HG02623 (cell line): Measurements from ENCODE around the gene REXO4.
"Not testable (repeated sequence)": the region's sequence is repeated elsewhere in the genome, so short reads cannot be mapped to it uniquely, and the experiment has no call there.

Experiments
- ATAC-seq: cut with Tn5 transposase; IDR thresholded peaks from one replicate; pipeline ENCODE4 v1.9.1; 2021; ENCODE audit warnings: moderate library complexity; ENCODE audit not compliant: unreplicated experiment

REXO4 gene

GRCh38 chr9:133423216-133423615 is 5.4 kb upstream of the REXO4 start:
- ATAC-seq, result no peak

DNA sequence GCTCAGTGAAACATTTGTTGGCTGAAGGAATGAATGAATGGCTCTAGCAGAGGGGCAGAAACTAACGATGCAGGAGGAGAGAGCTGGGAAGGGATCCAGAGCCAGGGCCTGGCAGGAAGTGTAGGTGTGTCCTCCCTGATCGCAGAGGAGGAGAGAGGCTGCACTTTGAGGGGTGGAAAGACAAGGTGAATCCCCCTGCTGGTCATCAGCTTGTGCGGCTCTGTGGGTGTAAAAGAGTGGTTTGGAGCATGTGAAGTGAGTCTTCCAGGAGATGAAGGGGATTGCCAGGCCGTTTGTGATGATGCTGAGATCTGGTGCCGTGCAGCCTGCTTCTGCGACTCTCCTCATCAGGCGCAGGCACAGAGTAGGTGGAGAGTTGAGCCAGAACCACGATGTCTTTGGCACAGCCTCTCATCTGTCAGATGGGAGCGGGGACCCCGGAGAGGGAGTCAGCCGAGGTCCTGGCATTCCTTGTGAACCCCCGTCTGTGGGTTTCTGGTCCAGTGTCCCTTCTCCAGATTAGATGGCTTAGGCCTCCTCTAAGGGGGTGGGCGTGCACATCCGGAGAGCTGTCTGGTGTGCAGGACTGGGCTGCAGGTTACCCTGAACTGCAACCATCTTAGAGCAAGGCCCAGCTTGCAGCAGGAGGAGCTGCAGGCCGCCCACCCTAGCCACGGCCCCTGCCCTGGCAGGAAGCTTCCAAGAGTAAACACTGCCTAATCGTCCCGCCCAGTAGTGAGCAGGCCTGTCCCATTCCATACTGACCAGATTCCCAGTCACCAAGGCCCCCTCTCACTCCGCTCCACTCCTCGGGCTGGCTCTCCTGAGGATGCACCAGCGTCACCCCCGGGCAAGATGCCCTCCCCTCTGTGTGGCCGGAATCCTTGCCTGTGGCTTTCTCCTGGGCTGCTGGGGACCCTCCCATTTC is 4.1 kb upstream of the REXO4 start, which contains the start of gene ADAMTS13:
TSS of gene ADAMTS13 (plus strand) at position 753 of the 928 bp plus-strand sequence. CDS start at position 830, 77 bp downstream.
- no peak for ATAC-seq

DNA sequence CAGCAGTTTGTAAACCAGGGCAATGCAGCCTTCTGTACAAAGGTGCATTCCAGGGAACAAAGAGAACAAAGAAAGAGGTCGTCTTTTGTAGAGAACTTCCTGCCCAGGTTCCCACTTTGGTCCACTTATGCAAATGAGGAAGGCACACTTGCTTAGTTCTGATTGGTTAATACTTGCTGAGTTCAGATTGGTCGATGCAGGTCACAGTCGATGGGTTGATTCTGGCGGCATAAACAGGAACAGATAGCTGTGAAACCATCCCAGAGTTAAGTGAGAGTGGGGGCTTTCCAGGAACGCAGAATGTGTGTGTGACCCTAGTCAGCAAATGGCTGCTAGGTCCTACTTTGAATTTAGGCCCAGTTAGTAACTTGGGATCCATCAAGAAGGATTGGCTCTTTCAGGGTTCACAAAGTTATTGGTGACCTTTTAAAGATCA is 2.6 kb upstream of the REXO4 start:
- no peak for ATAC-seq

- ATAC-seq, result no peak
Observed at GRCh38 chr9:133419005-133419404, 1.2 kb upstream of the REXO4 start.

DNA sequence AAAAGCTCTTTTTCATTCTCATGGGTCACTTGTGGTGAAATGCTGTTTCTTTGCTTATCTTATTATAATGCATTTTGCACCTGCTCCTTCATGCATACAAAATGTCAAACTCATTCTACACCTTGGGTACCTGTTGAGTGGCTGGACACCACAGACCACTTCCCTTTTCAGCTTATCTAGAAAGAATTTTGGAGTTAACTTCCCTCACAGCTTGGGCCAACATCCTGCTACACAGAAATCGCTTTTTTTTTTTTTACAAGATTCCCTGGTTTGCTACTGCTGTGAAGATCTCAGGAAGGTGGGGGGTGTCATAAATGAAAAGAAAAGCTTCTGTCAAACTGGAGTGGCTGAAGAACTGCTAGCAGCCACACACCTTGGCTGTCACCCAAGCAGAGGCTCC is 2.6 kb downstream of the REXO4 start:
- ATAC-seq, result no peak

- ATAC-seq, result no peak
Observed at GRCh38 chr9:133408042-133408441, 9.8 kb downstream of the REXO4 start.

- no peak for ATAC-seq
Observed at GRCh38 chr9:133406480-133407307, 11.1 kb downstream of the REXO4 start.

GRCh38 chr9:133405508-133406438 is 12.0 kb downstream of the REXO4 start:
- ATAC-seq, result no peak

GRCh38 chr9:133404454-133405002 is 13.3 kb downstream of the REXO4 start:
- ATAC-seq, result no peak

DNA sequence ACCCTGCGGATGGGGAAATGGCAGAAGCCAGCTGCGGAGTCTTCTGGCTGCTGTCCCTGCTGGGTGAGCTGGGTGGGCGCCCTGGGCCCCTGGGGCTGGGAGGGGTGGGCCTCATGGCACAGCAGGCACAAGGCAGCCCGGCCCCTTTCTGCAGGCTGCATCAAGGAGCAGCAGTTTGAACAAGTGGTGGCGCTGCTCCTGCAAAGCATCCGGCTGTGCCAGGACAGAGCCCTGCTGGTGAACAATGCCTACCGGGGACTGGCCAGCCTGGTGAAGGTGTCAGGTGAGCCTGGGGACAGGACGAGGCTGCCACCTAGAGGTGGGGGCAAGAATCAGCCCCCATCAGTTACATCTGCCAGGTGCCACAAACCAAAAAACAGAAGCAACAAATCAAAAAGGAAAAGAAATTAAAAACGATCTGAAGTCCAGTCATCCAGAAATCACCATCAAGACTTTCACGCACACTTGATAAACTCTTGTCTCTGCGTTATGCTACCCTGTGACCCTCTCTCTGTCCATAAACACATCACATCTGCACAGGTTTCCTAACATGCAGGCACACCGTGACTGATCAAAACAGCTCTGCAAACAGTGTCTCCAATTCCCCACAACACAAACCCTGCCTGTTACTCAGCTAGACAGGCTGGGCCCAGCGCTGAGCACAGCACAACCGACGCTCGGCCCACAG is 13.9 kb downstream of the REXO4 start:
- no peak for ATAC-seq

DNA sequence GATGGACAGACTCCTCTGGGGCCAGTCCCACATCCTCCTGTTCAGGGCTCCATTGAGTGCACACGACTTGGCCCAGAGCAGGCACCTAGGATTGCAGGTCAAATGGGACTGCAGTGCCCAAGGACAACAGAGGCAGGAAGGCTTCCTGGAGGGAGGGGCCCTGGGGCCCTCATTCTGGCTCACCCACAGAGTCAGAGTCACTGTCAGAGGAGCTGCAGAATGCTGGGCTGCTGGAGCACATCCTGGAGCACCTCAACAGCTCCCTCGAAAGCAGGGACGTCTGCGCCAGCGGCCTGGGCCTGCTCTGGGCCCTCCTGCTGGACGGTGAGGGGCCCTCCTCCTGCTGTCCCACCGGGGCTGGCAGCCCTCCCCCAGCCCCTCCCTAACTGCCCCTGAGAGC is 15.1 kb downstream of the REXO4 start:
- ATAC-seq, result no peak

GRCh38 chr9:133401588-133401987 is 16.2 kb downstream of the REXO4 start:
- no peak for ATAC-seq

- no peak for ATAC-seq
Observed at GRCh38 chr9:133400292-133400691, 17.5 kb downstream of the REXO4 start.

DNA sequence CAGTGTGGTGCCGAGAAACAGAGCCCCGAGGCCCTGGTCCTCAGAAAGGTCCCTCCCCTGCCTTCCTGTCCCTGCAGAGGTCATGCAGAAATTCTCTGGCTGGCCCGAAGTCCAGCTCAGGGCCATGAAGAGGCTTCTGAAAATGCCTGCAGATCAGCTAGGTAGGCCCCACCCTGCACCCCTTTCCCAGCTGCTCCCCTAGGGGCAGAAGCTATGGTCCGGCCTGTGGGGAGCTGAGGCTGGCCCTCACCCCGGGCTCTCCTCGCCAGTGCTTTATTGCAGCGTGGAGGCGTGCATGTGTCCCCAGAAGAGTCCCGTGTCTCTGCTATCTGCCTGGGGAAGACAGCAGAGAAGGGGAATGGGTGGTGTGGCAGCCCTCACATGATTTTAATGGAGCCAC is 19.9 kb downstream of the REXO4 start:
- ATAC-seq, result no peak

DNA sequence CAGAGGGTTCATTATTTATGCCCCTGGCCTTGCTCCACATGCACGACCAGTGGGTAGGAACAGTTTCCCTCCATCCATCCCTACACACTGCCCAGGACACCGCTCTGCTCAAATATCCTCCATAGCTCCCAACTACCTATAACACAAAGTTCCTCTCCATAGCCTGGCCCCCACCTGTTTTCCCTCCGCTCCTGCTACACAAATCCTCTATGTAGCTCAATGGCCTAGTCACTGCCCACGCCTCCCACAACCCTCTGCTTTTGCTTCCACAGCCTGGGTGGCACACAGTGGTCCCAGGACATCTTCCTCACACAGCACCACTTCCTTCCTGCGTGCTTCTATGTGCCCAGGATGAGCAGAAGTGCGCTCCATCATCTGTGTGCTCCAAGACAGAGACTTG is 20.4 kb downstream of the REXO4 start:
- no peak for ATAC-seq

GRCh38 chr9:133396952-133397351 is 20.9 kb downstream of the REXO4 start:
- no peak for ATAC-seq

GRCh38 chr9:133394687-133395271 is 23.0 kb downstream of the REXO4 start:
- ATAC-seq, result no peak

DNA sequence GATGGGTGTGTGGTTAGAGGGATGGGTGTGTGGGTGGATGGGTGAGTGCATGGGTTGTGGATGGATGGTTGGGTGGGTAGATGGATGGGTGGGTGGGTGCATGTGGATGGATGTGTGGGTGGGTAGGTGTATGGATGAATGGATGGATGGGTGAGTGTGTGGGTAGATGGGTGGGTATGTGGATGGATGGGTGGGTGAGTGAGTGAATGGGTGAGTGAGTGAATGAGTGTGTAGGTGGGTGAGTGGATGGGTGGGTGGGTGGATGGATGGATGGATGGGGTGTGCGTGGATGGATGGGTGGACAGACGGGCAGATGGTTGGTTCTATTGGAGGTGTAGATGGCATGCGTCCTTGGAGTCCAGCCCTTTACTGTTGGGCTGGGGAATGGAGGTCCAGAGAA is 24.4 kb downstream of the REXO4 start:
- ATAC-seq, result no peak

DNA sequence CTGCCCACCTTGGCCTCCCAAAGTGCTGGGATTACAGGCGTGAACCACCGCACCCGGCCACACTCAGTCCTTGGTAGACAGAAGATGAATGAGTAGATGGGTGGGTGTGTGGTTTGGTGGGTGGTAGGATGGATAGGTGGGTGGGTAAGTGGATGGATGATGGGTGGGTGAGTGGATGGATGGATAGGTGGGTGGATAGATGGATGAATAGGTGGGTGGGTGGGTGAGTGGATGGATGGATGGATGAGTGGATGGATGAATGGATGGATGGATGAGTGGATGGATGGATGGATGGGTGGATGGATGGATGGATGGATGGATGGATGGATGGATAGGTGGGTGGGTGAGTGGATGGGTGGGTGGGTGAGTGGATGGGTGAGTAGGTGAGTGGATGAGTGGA is 25.5 kb downstream of the REXO4 start:
- ATAC-seq, result not testable (repeated sequence)
